Peyer's patch (tissue), 4 donors: ENCODE results near the gene CD44. TPM values are rescaled to one million over a fixed set of nuclear protein-coding genes. Genes with fewer than 3 reads are reported as not detected.
A peak's percentile ranks its signal among the peaks of the same experiment; 100 is the strongest.

Experiments used
- DNase-seq, 3 donors: peaks; one replicate each; pipeline ENCODE4 v3.0.0-alpha.2; 2017 to 2019
- H3K27ac ChIP-seq, 4 donors: fragments of 200-600 bp; sonication (generic); one replicate each; pipeline ENCODE4 v1.5.1; 2016 to 2019
- H3K27me3 ChIP-seq, 2 donors: fragments of 200-600 bp; sonication (generic); one replicate each; pipeline ENCODE4 v1.5.1; 2019
- H3K36me3 ChIP-seq, 3 donors: fragments of 200-600 bp; sonication (generic); one replicate each; pipeline ENCODE4 v1.5.1; 2016 to 2019
- H3K4me1 ChIP-seq, 4 donors: fragments of 200-600 bp; sonication (generic); one replicate each; pipeline ENCODE4 v1.5.1; 2016 to 2019
- H3K4me3 ChIP-seq, 4 donors: fragments of 200-600 bp; sonication (generic); 1 replicate in 3 of 4; 2 replicates in 1 of 4; pipeline ENCODE4 v1.5.1; 2016 to 2019; ENCODE audit warnings: mild to moderate bottlenecking in 1 of 4
- H3K9me3 ChIP-seq, 4 donors: fragments of 200-600 bp; sonication (generic); one replicate each; pipeline ENCODE4 v1.5.1; 2016 to 2019; ENCODE audit warnings: mild to moderate bottlenecking in 1 of 4
- CTCF ChIP-seq, 6 experiments: fragments of 450-650 bp in 4 of 6; fragments of 200-600 bp in 2 of 6; sonication (generic) in 1 of 6; IDR thresholded peaks; one replicate each; pipeline ENCODE4 v1.5.1; 2017 to 2019; ENCODE audit warnings: antibody characterized with exemption in 6 of 6, mild to moderate bottlenecking in 3 of 6, moderate library complexity in 1 of 6
- POLR2A ChIP-seq, 2 donors: fragments of 450-650 bp; IDR thresholded peaks; one replicate each; pipeline ENCODE4 v1.5.1; 2017; ENCODE audit warnings: antibody characterized with exemption in 2 of 2, mild to moderate bottlenecking in 2 of 2, moderate library complexity in 2 of 2
- total RNA-seq, 4 donors: library from RNA; depleted of rRNA; stranded (reverse); fragments of >200 nt; gene quantifications; one replicate each; pipeline ENCODE4 v1.1.0, GENCODE V29; 2016

Gene CD44
- total RNA-seq, 4 donors from 2014 or later, result 71.6 to 412 (median 130) TPM

GRCh38 chr11:35151241-35151640, 12.3 kb downstream of the CD44 start:
- Histone ChIP-seq H3K9me3 (no peaks in the 10 kb centered on the region), H3K4me3 (no peak overlapping the region), H3K27ac (no peak overlapping the region), H3K27me3 (no peaks in the 10 kb centered on the region), H3K4me1 (peaks cover 0 to 16% (median 11%) of the 10 kb centered on the region in 4 donors), H3K36me3 (no peaks in the 10 kb centered on the region)
- no peak for DNase-seq
- TF ChIP-seq POLR2A (IDR thresholded peaks at IDR 0.05), result no peak
- no peak for TF ChIP-seq CTCF (IDR thresholded peaks at IDR 0.05)

DNA sequence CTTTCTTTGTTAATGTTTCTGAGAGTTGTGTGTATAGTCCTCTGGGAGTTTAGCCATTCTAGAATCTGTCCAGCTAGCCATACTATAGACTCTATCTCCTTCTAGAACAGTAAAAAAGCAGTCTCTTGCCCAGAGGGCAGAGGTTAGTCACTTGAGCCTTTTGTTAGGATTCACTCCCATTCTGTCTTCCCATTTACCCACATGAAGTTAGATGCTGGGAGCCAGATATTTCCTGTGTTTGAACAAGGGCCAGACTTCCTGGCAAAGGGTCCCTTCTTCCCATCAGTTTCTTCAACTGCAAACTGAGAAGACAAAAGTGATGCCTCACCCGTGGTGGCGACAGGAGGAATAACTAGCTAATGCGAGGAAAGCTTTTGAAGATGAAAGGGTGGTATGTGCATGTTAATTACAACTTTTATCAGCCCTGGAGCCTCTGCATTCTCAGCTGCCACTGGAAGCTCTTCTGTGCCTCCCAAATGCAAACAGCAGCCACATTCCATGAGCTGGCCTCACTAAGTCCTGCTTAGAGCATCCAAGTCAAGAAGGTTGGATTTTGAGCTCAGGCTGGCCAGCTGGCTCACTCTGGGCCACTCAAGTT, 12.8 kb downstream of the CD44 start:
- no peak for TF ChIP-seq CTCF (IDR thresholded peaks at IDR 0.05)
- no peak for TF ChIP-seq POLR2A (IDR thresholded peaks at IDR 0.05)
- H3K27ac ChIP-seq, result no peak overlapping the region

DNA sequence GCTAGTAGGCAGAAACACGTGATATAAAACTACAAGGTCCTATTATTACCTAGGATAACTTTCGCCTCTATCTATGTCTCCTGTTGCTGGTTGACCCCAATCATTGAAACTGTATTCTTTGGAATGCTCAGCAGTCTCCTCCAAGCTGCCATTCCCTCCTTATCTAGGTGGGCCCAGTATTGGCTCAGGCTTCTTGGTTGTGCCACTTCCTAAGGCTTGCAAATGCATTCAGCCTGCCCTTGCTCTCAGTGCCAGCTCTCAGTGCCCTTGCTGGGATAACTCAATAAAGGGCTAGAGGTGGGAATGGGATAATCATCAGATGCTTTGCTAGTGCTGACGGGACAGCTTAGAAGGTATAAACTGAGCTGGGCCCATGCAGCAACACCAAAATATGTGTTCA, 13.6 kb downstream of the CD44 start:
- H3K36me3 ChIP-seq, result no peaks in the 10 kb centered on the region
- peaks cover 0 to 14% (median 6%) of the 10 kb centered on the region in 4 donors for H3K4me1 ChIP-seq
- TF ChIP-seq POLR2A (IDR thresholded peaks at IDR 0.05) (no peak), CTCF (IDR thresholded peaks at IDR 0.05) (no peak)
- no peaks in the 10 kb centered on the region for H3K27me3 ChIP-seq
- H3K27ac ChIP-seq, result no peak overlapping the region
- no peak for DNase-seq
- H3K4me3 ChIP-seq, result no peak overlapping the region
- H3K9me3 ChIP-seq, result no peaks in the 10 kb centered on the region

More for the DNA sequence above, 12.8 kb downstream of the CD44 start:
- Histone ChIP-seq H3K27me3 (no peaks in the 10 kb centered on the region), H3K4me1 (peaks cover 0 to 14% (median 10%) of the 10 kb centered on the region in 4 donors), H3K9me3 (no peaks in the 10 kb centered on the region), H3K36me3 (no peaks in the 10 kb centered on the region), H3K4me3 (no peak overlapping the region)
- no peak for DNase-seq

DNA sequence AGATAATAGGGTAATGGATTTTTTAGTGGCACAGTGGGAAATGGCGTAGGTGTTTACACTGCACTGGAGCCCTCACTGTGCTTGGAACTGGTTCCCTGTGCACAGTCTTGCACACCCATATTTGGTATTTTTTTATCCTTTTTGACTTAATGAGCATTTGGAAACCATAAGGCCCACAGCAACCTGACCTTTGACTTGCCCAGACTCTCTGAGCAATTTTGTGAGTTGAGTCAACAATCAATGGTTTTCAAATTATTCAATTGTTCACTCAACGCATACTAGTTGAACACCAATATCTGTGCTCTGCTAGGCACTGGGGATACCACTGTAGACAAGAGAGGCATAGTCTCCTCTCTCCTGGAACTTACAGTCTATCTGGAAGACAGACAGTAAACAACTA, 14.3 kb downstream of the CD44 start:
- no peaks in the 10 kb centered on the region for H3K27me3 ChIP-seq
- no peaks in the 10 kb centered on the region for H3K9me3 ChIP-seq
- H3K4me3 ChIP-seq, result no peak overlapping the region
- H3K36me3 ChIP-seq, result no peaks in the 10 kb centered on the region
- peaks cover 0 to 21% (median 7%) of the 10 kb centered on the region in 4 donors for H3K4me1 ChIP-seq
- no peak for DNase-seq
- no peak for TF ChIP-seq CTCF (IDR thresholded peaks at IDR 0.05)
- no peak for TF ChIP-seq POLR2A (IDR thresholded peaks at IDR 0.05)
- H3K27ac ChIP-seq, result peak overlapping the region in 1 of 4 donors; percentile 12

GRCh38 chr11:35154952-35155351, 16.0 kb downstream of the CD44 start:
- Histone ChIP-seq H3K27ac (no peak overlapping the region), H3K9me3 (no peaks in the 10 kb centered on the region), H3K27me3 (no peaks in the 10 kb centered on the region), H3K4me3 (no peak overlapping the region), H3K36me3 (no peaks in the 10 kb centered on the region), H3K4me1 (peaks cover 0 to 38% (median 14%) of the 10 kb centered on the region in 4 donors)
- TF ChIP-seq POLR2A (IDR thresholded peaks at IDR 0.05) (no peak), CTCF (IDR thresholded peaks at IDR 0.05) (no peak)
- no peak for DNase-seq
